Ascending aorta (tissue), 2 donors: ENCODE data around the gene BMPER. TPM values are rescaled to one million over a fixed set of nuclear protein-coding genes. Genes with fewer than 3 reads are reported as not detected.

ENCODE experiments used
- DNase-seq, 2 donors: peaks; one replicate each; pipeline ENCODE4 v3.0.0-alpha.2; 2019; ENCODE audit warnings: low spot score in 2 of 2
- H3K27ac ChIP-seq, 2 donors: fragments of 200-600 bp; sonication (generic); one replicate each; pipeline ENCODE4 v1.5.1; 2016 to 2017; ENCODE audit warnings: mild to moderate bottlenecking in 1 of 2
- H3K27me3 ChIP-seq: fragments of 200-600 bp; sonication (generic); one replicate; pipeline ENCODE4 v1.5.1; 2017
- H3K36me3 ChIP-seq, 2 donors: fragments of 200-600 bp; sonication (generic); one replicate each; pipeline ENCODE4 v1.5.1; 2016
- H3K4me1 ChIP-seq, 2 donors: fragments of 200-600 bp; sonication (generic); one replicate each; pipeline ENCODE4 v1.5.1; 2016 to 2017; ENCODE audit warnings: mild to moderate bottlenecking in 1 of 2
- H3K4me3 ChIP-seq, 2 donors: fragments of 200-600 bp; sonication (generic); one replicate each; pipeline ENCODE4 v1.5.1; 2016 to 2017; ENCODE audit warnings: mild to moderate bottlenecking in 1 of 2
- H3K9me3 ChIP-seq, 2 donors: fragments of 200-600 bp; sonication (generic); one replicate each; pipeline ENCODE4 v1.5.1; 2016
- CTCF ChIP-seq, 3 experiments: fragments of 200-600 bp in 2 of 3; fragments of 450-650 bp in 1 of 3; sonication (generic) in 2 of 3; IDR thresholded peaks; one replicate each; pipeline ENCODE4 v1.5.1; 2016 to 2019; ENCODE audit warnings: antibody characterized with exemption in 3 of 3, mild to moderate bottlenecking in 1 of 3, moderate library complexity in 1 of 3
- intact Hi-C: fragments of 100-400 bp; cut with DNase I; formaldehyde crosslinking; loops from one replicate; pipeline ENCODE4 v1.15.1; 2023
- total RNA-seq: library from RNA; depleted of rRNA; stranded (reverse); fragments of >200 nt; gene quantifications from one replicate; pipeline ENCODE4 v1.1.0, GENCODE V29; 2016

BMPER gene
- total RNA-seq, 1 donor from 2014 or later: not detected

- intact Hi-C loops: no loop called here
- Histone ChIP-seq H3K36me3 (no peaks in the 10 kb centered on the region), H3K9me3 (no peaks in the 10 kb centered on the region), H3K4me3 (no peak overlapping the region), H3K27me3 (no peaks in the 10 kb centered on the region), H3K27ac (no peak overlapping the region), H3K4me1 (no peaks in the 10 kb centered on the region)
- TF ChIP-seq CTCF (IDR thresholded peaks at IDR 0.05): no peak
- no peak for DNase-seq
Measured at GRCh38 chr7:33923440-33924229, 18.3 kb downstream of the BMPER start.

GRCh38 chr7:33926535-33926934, 21.2 kb downstream of the BMPER start:
- Histone ChIP-seq H3K27me3 (no peaks in the 10 kb centered on the region), H3K4me1 (no peaks in the 10 kb centered on the region), H3K9me3 (no peaks in the 10 kb centered on the region), H3K4me3 (no peak overlapping the region), H3K27ac (no peak overlapping the region), H3K36me3 (no peaks in the 10 kb centered on the region)
- no peak for DNase-seq
- no peak for TF ChIP-seq CTCF (IDR thresholded peaks at IDR 0.05)
- intact Hi-C loops: no loop called here

DNA sequence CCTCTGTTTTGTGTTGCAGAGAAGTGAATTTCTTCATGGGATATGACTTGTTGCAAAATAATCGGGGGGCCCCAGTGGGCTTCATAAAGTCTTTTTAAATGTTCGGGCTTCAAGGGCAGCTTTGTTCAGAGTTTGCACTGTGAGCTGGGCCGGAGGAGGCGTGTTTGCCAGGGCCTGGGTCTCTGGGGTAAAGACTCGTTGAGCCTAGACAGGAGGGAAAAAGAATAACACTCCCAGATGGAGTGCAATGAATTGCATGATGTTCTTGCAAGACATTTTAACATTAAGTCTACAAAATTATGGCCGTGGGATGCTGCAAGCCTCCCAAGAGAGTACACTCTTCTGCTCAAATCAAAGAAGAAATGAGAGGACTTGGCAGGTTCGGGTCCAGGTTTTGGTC, 23.6 kb downstream of the BMPER start:
- intact Hi-C loops: no loop called here
- H3K9me3 ChIP-seq: no peaks in the 10 kb centered on the region
- no peaks in the 10 kb centered on the region for H3K36me3 ChIP-seq
- no peak overlapping the region for H3K4me3 ChIP-seq
- no peaks in the 10 kb centered on the region for H3K4me1 ChIP-seq
- no peak overlapping the region for H3K27ac ChIP-seq
- no peak for TF ChIP-seq CTCF (IDR thresholded peaks at IDR 0.05)
- DNase-seq: no peak
- no peaks in the 10 kb centered on the region for H3K27me3 ChIP-seq

DNA sequence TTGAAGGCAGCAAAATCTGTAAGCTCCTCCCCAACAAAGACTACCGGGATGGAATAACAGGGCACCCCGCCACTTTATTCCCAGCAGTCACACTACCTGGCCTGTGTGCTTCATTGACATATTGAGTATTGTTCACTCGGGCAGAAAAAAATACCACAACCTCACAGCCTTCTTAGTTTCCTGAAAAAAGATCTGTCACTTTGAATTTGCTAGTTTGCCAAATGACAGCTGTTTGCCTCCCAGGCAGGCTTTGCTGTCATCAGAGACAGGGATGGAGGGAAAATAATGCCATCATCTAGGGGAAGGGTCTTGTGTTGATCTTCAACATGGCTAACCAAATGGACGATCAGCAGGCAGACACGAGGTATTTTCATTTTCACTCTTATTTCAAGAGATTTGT, 26.9 kb downstream of the BMPER start:
- no peak for TF ChIP-seq CTCF (IDR thresholded peaks at IDR 0.05)
- Histone ChIP-seq H3K9me3 (no peaks in the 10 kb centered on the region), H3K4me3 (peak overlapping the region; percentile 32 to 50), H3K27ac (no peak overlapping the region), H3K4me1 (no peaks in the 10 kb centered on the region), H3K27me3 (no peaks in the 10 kb centered on the region), H3K36me3 (no peaks in the 10 kb centered on the region)
- intact Hi-C loops: loop anchor here (1.0 to 2.0 kb wide), 3 partner anchors 37 to 689 kb away; no protein-coding TSS in a partner anchor
- DNase-seq: no peak

DNA sequence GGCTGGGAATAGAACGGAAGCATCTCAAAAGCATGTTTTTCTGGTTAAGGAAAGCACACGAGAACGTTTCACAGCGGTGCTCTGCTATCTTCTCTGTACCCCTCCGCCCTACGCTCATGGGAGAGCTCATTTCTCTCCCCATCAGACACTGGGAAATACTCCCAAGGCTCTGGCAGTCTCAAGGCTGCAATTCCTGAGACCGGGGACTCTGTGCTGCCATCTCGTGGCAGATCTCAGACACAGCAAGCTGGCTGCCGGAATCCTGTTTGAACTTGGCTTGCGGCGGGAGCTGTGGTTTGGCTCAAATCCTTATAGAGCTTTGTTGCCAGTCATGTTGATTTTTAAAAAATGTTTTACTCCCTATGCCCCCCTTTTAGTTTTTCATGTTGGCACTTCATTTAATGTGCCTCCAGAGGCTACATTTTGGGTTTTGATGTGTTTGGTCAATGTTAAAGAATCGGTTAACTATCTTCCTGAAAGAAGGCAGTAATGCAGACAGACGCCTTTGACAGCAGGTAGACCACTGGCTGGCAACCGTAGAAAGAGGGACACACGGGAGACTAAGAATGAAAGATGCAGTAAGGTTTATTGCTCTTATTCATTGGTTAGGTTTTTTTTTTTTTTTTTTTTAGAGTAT, 27.6 kb downstream of the BMPER start:
- Histone ChIP-seq H3K27me3 (no peaks in the 10 kb centered on the region), H3K4me3 (peak overlapping the region; percentile 32 to 50), H3K27ac (no peak overlapping the region), H3K4me1 (no peaks in the 10 kb centered on the region), H3K36me3 (no peaks in the 10 kb centered on the region), H3K9me3 (no peaks in the 10 kb centered on the region)
- TF ChIP-seq CTCF (IDR thresholded peaks at IDR 0.05): peak; percentile 75 to 97 (median 95)
- intact Hi-C loops: loop anchor here (1.0 to 2.0 kb wide), 3 partner anchors 38 to 690 kb away; no protein-coding TSS in a partner anchor
- DNase-seq: peak; percentile 11 to 89
